HG03439 (cell line): ENCODE measurements around the gene VSTM2A.
"Not testable (repeated sequence)": the region's sequence is repeated elsewhere in the genome, so short reads cannot be mapped to it uniquely, and the experiment has no call there.

Experiments
- ATAC-seq: cut with Tn5 transposase; IDR thresholded peaks from one replicate; pipeline ENCODE4 v1.9.1; 2021; ENCODE audit warnings: mild to moderate bottlenecking, moderate library complexity; ENCODE audit not compliant: unreplicated experiment

The VSTM2A gene

GRCh38 chr7:54541669-54542625, at the start of gene VSTM2A:
TSS of gene VSTM2A (plus strand) at chr7:54542375. CDS start at chr7:54542731, 356 bp downstream.
- ATAC-seq: no peak

- not testable (repeated sequence) for ATAC-seq
Measured at GRCh38 chr7:54504531-54504930, 37.6 kb upstream of the VSTM2A start.

- no peak for ATAC-seq
Measured at GRCh38 chr7:54529568-54529967, 12.6 kb upstream of the VSTM2A start.

GRCh38 chr7:54538122-54538521, 4.1 kb upstream of the VSTM2A start:
- no peak for ATAC-seq

GRCh38 chr7:54543051-54543488, 895 bp downstream of the VSTM2A start:
- ATAC-seq: no peak

- ATAC-seq: no peak
Measured at GRCh38 chr7:54544149-54544526, 2.0 kb downstream of the VSTM2A start.

GRCh38 chr7:54544527-54545240, 2.5 kb downstream of the VSTM2A start:
- ATAC-seq: no peak

- ATAC-seq: no peak
Measured at GRCh38 chr7:54545241-54545563, 3.0 kb downstream of the VSTM2A start.

- no peak for ATAC-seq
Measured at GRCh38 chr7:54546081-54546985, 4.2 kb downstream of the VSTM2A start.

GRCh38 chr7:54546986-54547314, 4.8 kb downstream of the VSTM2A start:
- no peak for ATAC-seq

- no peak for ATAC-seq
Measured at GRCh38 chr7:54550471-54550870, 8.3 kb downstream of the VSTM2A start.

GRCh38 chr7:54556121-54556520, 13.9 kb downstream of the VSTM2A start:
- no peak for ATAC-seq

GRCh38 chr7:54559401-54559800, 17.2 kb downstream of the VSTM2A start:
- ATAC-seq: no peak

GRCh38 chr7:54560198-54560597, 18.0 kb downstream of the VSTM2A start:
- no peak for ATAC-seq

- ATAC-seq: no peak
Measured at GRCh38 chr7:54560723-54561122, 18.5 kb downstream of the VSTM2A start.

GRCh38 chr7:54563329-54563916, 21.2 kb downstream of the VSTM2A start:
- ATAC-seq: no peak

- no peak for ATAC-seq
Measured at GRCh38 chr7:54565432-54565831, 23.3 kb downstream of the VSTM2A start.

- no peak for ATAC-seq
Measured at GRCh38 chr7:54581511-54581910, 39.3 kb downstream of the VSTM2A start.

- ATAC-seq: no peak
Measured at GRCh38 chr7:54591404-54592386, 49.5 kb downstream of the VSTM2A start.

GRCh38 chr7:54596747-54597146, 54.6 kb downstream of the VSTM2A start:
- no peak for ATAC-seq
